ENCODE data around the gene KIAA0753.

GRCh38 chr17:6677946-6678345 lies 37.4 kb upstream of the KIAA0753 start:
- TF ChIP-seq SMAD3 (CRISPR knock-in tag; IDR thresholded peaks at IDR 0.05) (no peak), CREB1 (IDR thresholded peaks at IDR 0.05) (no peak), CREB1 (CRISPR knock-in tag; IDR thresholded peaks at IDR 0.05) (no peak), MYC (CRISPR knock-in tag; IDR thresholded peaks at IDR 0.05; ENCODE audit: borderline replicate concordance) (no peak), RBAK (CRISPR knock-in tag; IDR thresholded peaks at IDR 0.05) (no peak), DPF2 (CRISPR knock-in tag; IDR thresholded peaks at IDR 0.05; ENCODE audit: borderline replicate concordance, low read depth) (no peak), NR3C1 (CRISPR knock-in tag; IDR thresholded peaks at IDR 0.05) (no peak)
- TF ChIP-seq, protein P1, sequence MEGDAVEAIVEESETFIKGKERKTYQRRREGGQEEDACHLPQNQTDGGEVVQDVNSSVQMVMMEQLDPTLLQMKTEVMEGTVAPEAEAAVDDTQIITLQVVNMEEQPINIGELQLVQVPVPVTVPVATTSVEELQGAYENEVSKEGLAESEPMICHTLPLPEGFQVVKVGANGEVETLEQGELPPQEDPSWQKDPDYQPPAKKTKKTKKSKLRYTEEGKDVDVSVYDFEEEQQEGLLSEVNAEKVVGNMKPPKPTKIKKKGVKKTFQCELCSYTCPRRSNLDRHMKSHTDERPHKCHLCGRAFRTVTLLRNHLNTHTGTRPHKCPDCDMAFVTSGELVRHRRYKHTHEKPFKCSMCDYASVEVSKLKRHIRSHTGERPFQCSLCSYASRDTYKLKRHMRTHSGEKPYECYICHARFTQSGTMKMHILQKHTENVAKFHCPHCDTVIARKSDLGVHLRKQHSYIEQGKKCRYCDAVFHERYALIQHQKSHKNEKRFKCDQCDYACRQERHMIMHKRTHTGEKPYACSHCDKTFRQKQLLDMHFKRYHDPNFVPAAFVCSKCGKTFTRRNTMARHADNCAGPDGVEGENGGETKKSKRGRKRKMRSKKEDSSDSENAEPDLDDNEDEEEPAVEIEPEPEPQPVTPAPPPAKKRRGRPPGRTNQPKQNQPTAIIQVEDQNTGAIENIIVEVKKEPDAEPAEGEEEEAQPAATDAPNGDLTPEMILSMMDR (CRISPR knock-in tag; IDR thresholded peaks at IDR 0.05): no peak
- TF ChIP-seq, protein P2, sequence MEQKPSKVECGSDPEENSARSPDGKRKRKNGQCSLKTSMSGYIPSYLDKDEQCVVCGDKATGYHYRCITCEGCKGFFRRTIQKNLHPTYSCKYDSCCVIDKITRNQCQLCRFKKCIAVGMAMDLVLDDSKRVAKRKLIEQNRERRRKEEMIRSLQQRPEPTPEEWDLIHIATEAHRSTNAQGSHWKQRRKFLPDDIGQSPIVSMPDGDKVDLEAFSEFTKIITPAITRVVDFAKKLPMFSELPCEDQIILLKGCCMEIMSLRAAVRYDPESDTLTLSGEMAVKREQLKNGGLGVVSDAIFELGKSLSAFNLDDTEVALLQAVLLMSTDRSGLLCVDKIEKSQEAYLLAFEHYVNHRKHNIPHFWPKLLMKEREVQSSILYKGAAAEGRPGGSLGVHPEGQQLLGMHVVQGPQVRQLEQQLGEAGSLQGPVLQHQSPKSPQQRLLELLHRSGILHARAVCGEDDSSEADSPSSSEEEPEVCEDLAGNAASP (CRISPR knock-in tag; IDR thresholded peaks at IDR 0.05; ENCODE audit: borderline replicate concordance): no peak
- TF ChIP-seq, protein P3, sequence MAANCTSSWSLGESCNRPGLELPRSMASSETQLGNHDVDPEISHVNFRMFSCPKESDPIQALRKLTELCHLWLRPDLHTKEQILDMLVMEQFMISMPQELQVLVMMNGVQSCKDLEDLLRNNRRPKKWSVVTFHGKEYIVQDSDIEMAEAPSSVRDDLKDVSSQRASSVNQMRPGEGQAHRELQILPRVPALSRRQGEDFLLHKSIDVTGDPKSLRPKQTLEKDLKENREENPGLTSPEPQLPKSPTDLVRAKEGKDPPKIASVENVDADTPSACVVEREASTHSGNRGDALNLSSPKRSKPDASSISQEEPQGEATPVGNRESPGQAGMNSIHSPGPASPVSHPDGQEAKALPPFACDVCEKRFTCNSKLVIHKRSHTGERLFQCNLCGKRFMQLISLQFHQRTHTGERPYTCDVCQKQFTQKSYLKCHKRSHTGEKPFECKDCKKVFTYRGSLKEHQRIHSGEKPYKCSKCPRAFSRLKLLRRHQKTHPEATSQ (CRISPR knock-in tag; IDR thresholded peaks at IDR 0.05; ENCODE audit: borderline replicate concordance): no peak
